GM06990 (cell line): ENCODE measurements around the gene BABAM2.

ENCODE experiments used
- DNase-seq: peaks from one replicate; pipeline ENCODE4 v3.0.0-alpha.2; 2011; ENCODE audit not compliant: insufficient read length; ENCODE audit errors: extremely low read depth
- H3K27me3 ChIP-seq: replicated peaks from 2 replicates; pipeline ENCODE4 v1.6.0; 2011; ENCODE audit warnings: low read length; ENCODE audit not compliant: control insufficient read depth, insufficient read depth
- H3K36me3 ChIP-seq: 2 replicates; pipeline ENCODE4 v1.5.1; 2011; ENCODE audit warnings: low read length; ENCODE audit not compliant: control insufficient read depth, insufficient read depth
- H3K4me3 ChIP-seq: replicated peaks from 2 replicates; pipeline ENCODE4 v1.5.1; 2011; ENCODE audit warnings: low read depth, mild to moderate bottlenecking, control low read depth, low read length
- CTCF ChIP-seq: IDR thresholded peaks from 2 replicates; pipeline ENCODE4 v1.5.1; 2011; ENCODE audit warnings: low read length, control low read depth, mild to moderate bottlenecking, inconsistent platforms; ENCODE audit not compliant: insufficient read depth, poor library complexity, severe bottlenecking

BABAM2 gene

GRCh38 chr2:28374331-28374730 is 483.8 kb downstream of the BABAM2 start:
- Histone ChIP-seq H3K27me3 (peaks cover 2% of the 10 kb centered on the region), H3K4me3 (no peak overlapping the region), H3K36me3 (no peaks in the 10 kb centered on the region)
- TF ChIP-seq CTCF: no peak
- DNase-seq: no peak

- Histone ChIP-seq H3K27me3 (peaks cover 2% of the 10 kb centered on the region), H3K4me3 (no peak overlapping the region), H3K36me3 (no peaks in the 10 kb centered on the region)
- no peak for DNase-seq
- TF ChIP-seq CTCF: no peak
Measured at GRCh38 chr2:28375236-28375635, 484.7 kb downstream of the BABAM2 start.

GRCh38 chr2:28375742-28376631 is 485.5 kb downstream of the BABAM2 start:
- TF ChIP-seq CTCF: no peak
- Histone ChIP-seq H3K4me3 (no peak overlapping the region), H3K36me3 (no peaks in the 10 kb centered on the region), H3K27me3 (no peaks in the 10 kb centered on the region; the same call in none of the 2 replicates)
- no peak for DNase-seq

GRCh38 chr2:28377195-28377816 is 486.8 kb downstream of the BABAM2 start:
- H3K4me3 ChIP-seq: no peak overlapping the region
- no peak for DNase-seq

GRCh38 chr2:28377984-28378678 is 487.6 kb downstream of the BABAM2 start:
- Histone ChIP-seq H3K27me3 (no peaks in the 10 kb centered on the region; the same call in none of the 2 replicates), H3K36me3 (no peaks in the 10 kb centered on the region), H3K4me3 (no peak overlapping the region)
- no peak for DNase-seq
- TF ChIP-seq CTCF: no peak

More at GRCh38 chr2:28377195-28377816, 486.8 kb downstream of the BABAM2 start:
- no peaks in the 10 kb centered on the region; the same call in none of the 2 replicates for H3K27me3 ChIP-seq
- no peak for TF ChIP-seq CTCF
- no peaks in the 10 kb centered on the region for H3K36me3 ChIP-seq
